NCI-H2227 treated with DMSO at 0.1 percent for 48 hours (cell line): Measurements from ENCODE around the gene TBL1X.
"Not testable (repeated sequence)": the region's sequence is repeated elsewhere in the genome, so short reads cannot be mapped to it uniquely, and the experiment has no call there.

Experiments used
- DNase-seq: peaks from one replicate; lab custom pipeline; 2025; lab: John Stamatoyannopoulos, UW

TBL1X gene

DNA sequence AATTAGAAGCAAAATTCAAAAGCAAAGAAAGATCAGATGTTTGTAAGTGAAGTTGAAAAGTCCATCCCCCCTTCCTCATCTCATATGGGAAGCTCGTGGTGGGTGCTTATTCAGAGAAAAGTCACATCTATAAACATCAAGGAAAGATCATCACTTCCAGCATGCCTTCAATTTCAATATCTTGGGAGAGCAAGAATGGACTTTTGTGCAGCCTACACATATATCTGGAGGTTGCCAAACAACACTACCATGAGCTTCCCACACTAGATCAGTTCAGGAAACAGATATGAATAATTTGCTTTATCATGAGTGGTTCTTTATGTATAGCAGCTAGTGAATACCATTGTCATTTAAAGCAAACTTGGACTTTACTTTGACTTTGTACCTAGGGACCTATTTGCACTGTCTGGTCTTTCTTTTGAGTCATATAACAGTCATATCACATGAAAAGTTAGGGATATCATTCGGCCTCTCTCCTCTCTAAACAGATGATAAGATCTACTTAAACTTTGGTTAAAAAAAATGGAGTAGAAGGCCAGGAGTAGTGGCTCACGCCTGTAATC lies 5.6 kb upstream of the TBL1X start:
- no peak for DNase-seq

DNA sequence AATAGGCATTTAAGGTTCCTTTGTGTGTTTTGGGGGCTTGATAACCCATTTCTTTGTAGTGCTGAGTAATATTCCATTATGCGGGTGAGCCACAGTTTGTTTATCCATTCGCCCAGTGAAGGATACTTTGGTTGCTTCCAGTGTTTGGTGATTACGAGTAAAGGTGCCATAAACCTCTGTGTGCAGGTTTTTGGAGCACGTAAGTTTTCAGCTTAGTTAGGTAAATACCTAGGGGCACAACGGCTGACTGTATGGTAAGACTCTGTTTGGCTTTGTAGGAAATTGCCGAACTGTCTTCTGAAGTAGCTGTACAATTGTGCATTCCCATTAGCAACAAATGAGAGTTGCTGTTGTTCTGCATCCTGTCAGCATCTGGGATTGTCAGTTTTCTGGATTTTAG lies 3.8 kb upstream of the TBL1X start:
- DNase-seq, result no peak

DNA sequence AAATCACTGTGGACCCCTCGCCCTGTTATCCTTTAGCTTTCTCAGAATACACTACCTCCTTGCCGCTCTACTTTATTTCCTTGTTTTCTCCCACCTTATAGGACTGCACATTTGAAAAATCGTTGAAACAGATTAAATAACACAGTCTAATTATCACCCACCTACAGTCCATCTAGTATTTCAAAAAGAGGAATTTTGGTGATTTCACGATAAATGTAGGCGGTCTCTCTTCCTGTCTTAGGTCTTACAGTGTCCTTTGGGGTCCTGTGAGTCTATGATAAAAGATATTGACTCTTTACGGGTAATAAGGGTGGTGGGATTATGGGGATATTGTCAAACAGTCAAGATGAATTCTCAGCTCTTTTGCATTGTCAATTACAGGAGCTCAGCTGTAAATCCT lies 2.4 kb upstream of the TBL1X start:
- no peak for DNase-seq

DNA sequence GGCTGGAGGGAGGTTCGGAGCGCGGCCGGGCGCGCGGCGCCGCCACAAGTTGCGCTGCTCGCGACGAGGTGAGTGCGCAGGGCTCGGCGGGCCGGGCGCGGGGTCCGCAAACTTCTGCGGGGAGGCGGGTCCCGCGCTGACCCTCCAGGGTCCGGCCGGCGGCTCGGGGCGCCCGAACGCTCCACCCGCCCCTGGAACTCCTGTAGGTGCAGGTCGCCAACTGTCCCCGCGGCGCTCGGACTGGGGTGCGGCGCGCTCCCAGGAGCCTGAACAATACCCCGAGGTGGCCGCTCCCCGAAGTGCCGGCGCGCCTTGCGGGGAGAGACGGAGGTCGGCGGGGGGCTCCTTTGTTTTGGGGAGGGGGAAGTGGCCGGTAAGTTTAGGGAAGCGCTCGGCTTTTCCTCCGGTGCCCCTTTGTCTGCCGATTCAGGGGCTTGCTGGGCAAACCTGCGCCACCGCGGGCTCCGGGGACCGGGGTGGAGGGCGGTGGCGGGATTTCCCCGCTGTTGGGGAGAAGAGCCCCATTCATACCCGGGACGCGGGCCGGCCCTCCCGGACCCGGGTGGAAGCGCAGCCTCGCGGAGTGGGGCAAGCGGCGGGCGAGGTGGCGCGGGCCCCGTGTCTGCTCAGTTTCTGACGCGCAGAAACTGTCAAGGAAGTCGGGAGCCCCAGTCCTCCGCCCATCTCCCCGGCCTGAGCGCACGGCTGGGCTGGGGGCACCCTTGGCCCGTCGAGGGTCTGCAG lies 694 bp downstream of the TBL1X start:
- DNase-seq, result no peak

DNA sequence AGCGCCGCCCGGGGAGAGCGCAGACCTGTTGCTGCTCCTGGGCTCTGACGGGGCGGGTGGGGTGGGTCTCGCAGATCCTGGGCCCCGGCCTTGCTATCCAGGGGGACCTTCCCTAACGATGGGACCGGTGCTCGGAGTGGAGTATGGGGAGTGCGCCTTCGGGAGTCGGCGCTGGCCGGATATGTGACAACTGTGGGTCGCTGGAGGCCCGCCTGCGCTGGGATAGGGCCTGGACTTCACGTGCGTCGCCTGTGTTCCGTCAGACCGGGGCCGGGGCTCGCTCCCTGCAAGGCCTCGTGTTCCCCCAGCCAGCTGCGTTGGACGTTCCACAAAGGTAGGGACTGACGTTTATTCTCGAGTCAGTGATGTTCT lies 1.3 kb downstream of the TBL1X start:
- DNase-seq, result no peak

DNA sequence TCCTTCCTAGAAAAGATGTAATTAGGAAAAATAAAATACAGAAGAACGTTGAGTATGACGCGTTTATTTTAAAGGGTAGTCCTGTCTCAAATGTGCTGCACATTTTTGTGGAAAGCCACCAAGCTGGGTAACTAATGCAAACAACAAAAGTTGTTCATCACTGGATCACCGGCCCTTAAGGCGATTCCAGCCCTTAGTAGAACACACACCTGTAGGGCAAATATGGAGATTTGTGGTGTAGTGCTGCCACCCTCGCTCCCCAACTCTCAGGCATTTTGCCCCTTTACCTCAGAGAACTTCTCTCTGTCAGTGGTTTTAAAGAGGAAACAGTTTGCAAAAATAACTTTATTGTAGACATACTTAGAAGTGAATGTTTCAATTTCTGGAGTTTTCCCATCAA lies 1.9 kb downstream of the TBL1X start:
- DNase-seq, result no peak

DNA sequence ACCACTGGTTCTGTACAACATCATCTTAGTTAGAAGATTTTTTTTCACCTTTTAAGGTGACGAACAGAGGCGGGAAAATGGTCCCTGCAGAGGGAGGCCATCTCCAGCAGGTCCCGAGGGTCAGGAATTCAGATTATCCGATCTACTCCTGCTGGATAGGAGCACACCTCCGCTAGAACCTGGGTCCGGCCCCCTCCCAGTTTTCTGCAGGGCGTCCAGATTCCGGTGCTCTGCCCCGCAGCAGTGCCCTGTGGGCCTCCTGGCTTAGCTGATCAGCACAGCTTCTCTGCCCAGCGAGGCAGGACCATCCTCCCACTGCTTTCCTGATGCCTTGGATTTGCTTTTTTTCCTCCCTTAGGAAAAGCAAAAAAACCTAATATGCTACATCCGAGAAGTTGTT lies 2.3 kb downstream of the TBL1X start:
- no peak for DNase-seq

DNA sequence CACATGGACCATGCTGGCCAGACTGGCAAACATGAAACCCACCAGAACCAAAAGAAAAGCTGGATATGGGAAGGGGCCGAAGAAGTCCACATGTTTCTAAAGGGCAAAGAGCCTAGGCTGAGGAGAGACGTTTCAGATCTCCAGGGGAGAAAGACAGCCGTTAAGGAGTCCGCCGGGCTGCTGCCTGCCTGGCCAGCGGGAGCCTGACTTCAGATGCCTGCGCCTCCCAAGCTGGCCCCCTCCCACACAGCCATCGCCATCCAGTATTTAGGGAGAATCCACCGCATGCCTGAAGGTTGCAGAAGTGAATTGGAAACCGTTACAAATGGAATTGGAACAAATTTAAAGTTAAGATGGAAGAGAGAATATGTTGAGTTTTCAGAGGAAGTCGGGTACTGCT lies 2.9 kb downstream of the TBL1X start:
- no peak for DNase-seq

DNA sequence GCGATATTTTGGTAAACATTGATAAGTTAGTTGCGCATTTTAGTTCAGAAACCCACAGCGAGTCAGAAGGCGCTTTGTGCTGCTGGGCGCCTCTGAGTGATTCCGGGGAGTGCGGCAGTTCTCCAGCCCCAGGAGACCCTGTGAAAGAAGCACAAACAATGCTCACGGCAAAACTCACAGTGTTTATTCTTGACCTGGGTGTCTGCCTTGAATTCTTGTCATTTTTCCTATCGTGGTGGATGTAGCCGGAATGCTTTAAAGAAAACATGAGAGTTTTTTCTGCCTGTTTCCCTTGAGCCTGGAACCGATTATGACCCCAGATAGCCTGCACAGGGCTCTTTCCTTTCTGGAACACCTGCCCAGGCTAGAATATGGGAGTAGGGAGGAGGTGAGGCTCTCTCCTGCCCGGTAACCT lies 6.7 kb downstream of the TBL1X start:
- no peak for DNase-seq

DNA sequence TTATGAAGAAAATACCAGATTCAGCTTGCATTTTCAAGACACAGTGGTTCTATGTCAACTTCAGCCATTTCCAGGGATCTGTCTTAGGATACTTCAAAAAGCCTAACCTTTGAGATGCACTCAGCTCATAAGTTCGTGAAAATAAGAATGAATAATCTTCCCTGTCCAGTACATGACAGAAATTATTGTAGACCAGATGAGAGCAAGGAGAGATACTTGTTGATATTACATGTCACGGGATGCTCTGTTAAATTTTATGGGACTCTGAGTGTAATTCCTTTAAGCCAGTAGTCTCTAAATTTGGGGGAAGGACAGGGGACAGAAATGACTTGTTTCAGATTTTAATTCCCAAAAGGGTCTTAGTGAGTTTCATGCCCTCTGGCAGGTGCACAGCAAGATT lies 8.8 kb downstream of the TBL1X start:
- DNase-seq, result no peak

DNA sequence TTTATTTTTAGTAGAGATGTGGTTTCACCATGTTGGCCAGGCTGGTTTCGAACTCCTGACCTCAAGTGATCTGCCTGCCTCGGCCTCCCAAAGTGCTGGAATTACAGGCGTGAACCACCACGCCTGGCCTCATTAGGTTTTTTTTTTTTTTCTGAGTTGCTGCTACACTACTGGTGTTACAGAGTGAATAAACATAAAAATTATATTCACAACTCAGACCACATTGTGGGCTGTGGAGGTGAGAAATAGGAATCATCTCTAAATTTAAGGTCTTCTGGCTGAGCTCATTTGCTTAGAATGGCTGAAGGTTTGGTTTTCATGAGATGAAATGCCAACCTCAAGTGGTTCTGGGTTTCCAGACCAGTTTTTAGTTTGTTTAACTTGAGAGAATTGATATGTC lies 10.6 kb downstream of the TBL1X start:
- not testable (repeated sequence) for DNase-seq

DNA sequence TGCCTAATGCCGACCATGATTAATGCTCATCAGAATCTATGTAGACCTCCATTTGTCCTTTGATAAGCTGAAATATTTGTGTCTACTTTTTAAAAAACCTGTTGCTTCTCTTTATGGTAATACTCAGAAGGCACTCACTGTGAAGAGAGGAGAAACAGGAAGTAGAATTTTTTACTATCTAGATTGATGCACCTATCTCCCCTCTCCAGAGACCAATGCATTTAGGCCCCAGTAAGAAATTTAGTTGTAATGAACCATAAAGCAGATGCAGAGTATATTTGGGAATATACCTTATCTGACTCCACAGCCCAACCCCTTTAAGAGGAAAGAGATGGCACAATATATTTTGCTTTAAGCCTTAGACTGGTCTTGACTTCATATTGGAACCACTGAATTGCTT lies 11.1 kb downstream of the TBL1X start:
- DNase-seq, result no peak

DNA sequence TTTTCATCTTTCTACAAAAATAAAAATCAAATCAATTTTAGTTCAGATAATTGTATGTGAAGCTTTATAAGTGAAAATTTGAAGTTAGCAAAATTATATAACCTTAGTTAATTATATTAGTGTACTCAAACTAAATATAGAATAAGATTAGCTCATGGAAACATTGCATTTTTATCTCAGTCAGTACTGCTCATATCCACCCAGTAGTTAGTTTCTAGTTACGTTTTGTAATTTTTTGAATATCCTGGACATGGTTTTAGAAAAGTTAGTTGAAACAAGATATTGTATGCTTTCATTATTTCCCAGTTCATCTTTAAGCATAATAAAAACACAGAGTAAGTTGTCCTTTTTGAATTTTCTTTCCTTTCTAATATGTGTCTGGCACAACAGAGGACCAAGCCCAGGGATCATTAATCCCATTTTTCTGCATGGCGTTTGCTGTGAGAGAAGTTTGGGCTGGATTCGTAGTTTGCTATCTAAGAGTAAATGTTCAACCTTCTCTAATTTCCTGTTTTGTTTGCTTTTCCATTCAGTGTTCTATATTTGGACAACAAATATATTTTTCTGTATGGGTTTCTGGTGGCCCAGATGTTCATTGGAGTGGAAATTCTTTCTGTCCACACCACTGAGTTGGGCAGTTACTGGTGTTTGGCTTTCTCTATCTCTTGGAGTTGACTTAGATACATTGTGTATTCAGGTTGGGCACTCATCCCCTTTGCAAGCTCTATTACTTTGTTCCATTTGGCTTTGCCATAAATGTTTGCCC lies 12.1 kb downstream of the TBL1X start:
- no peak for DNase-seq

DNA sequence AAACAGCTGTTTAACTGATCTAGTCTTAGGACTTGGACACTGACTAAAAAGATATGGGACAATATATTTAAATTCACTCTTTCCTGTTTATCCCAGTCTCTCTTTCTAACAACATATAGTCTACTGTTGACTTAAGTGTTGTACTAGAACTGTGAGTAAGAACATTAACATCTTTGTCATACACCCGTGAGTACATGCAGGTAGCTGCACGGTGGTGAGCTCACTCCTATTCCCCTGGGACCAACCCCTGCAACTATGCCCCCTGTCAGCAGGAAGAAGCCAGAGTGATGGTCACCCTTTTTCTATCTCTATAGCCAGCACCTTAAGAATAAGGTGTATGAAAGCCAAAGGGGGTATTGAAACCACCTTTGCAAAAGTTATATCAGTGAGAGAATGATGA lies 17.6 kb downstream of the TBL1X start:
- no peak for DNase-seq

DNA sequence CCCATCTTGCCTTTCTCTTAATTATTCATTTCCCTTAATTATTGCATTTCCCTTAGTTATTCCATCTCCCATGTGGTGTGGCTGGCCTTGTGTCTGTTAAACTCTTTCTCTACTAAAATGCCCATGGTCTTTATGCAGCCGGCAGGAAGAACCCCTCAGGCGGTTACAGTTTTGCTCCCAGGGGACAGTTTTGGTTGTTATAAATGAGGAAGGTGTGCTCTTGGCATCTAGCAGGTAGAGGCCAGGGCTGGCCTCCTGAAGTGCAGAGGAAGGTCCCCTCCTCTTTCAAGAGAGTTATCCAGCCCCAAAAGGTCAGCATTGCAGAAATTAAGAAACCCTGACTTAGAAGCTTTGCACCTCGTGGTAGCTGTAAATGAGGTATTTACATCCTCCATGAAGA lies 18.0 kb downstream of the TBL1X start:
- no peak for DNase-seq

DNA sequence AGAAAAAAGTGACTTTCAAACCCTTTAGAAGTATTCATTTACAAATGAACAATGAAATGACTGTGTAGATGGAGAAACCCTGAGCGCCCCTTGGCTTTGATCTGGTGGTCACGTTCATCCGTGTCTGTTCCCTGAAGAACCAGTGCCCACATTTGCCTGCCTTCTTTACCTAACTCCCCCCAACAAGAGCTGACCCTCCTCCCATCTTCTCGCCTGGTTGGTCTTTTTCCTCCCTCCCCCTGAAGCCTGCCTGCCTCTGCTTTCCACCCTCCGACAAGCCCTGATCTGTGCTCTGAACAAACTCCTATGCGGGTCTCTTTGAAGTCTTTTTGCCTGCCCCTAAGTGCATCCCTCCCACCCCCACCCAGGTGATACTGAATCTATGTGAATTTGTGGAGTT lies 18.5 kb downstream of the TBL1X start:
- no peak for DNase-seq

DNA sequence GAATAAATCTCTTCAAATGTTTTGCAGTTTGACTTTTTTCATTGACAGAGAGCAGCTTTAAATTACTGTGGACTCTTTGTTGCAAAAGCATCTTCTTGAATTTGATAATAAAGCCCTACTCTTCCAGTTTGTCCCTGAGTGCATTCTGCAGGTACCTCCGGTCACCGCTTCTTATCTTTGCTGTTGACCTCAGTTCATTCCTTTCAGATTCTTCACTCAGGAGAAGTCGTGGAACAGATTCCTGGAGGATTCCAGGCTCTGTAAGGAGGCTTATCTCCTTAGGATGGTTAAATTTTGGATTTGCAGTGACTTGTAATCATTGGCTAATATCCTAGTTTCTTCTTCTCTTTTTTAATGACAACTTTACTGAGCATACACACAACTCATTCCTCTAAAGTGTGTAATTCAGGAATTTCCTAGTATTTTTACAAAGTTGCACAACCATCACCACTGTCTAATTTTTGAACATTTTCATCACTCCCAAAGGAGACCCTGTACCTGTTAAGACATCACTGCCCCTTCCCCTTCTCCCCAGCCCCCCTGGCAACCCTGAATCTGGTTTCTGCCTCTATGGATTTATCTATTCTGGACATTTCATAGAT lies 22.0 kb downstream of the TBL1X start:
- DNase-seq, result no peak

DNA sequence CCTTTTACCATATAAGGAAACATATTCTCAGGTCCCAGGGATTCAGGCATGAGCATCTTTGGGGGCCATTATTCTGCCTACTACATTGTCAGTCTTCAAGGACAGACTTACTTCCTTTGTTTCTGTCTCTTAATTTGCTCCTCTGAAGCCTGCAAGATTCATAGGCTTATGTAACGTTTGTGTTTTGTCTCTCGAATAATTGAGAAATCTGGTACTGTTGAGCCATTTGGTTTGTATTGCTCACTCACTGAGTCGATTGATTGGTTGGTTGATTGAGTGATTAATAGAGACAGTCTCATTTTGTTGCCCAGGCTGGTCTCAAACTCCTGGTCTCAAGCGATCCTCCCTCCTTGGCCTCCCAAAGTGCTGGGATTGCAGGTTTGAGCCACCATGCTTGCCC lies 23.7 kb downstream of the TBL1X start:
- no peak for DNase-seq

DNA sequence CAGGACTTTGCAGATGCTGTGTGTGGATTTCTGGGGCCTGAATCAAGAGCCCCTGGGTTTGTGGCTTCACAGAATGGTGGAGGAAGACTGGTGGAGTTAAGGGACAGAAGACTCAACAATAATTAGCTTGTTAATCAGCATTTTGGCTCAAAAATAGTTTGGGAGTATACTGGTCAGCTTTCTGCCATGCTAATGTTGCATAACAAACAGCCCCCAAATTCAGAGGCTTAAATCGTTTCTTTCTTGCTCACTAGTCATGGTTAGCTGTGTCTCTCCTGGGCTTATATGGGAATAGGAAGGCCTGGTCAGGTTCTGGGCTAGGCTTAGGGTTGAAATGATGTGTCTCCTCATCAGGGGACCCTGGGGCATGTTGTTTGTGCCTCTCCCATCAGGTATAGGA lies 24.4 kb downstream of the TBL1X start:
- DNase-seq, result no peak

DNA sequence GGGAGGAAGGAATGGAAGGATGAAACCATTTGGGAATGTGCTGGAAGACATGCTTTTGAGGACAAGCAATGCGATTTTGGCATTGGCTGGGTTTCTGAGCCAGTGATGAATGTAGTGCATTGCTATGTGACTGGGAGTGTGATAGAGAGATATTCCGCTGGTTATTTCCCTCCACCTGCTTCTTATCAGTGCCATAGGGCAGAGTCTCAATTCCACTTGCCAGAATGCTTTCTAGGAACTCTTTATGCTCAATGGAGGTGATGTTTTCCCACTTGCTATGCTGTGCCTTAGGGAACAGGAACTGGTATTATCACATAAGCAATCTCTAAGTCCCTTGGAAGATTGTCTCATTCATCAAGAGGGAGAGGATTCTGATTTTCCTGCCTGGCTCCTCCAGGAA lies 28.0 kb downstream of the TBL1X start:
- DNase-seq, result no peak

DNA sequence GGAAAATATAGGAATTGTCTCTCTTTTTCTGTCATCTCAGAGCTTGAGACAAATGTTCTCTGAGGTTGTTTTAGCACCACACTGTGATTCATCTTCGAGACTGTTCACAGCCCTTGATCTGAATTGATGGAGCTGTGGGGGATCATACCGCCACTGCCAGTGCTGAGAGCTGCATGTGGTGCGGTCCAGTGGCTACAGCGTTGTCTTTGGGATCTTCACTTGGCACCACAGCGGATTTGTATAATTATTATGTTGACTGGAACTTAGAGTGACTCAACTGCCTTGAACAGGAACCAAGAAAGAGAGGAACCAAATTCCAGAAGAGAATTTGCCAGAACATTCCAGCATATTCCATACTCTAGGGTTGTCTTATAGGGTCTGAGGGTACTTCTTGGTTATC lies 29.1 kb downstream of the TBL1X start:
- DNase-seq, result no peak

DNA sequence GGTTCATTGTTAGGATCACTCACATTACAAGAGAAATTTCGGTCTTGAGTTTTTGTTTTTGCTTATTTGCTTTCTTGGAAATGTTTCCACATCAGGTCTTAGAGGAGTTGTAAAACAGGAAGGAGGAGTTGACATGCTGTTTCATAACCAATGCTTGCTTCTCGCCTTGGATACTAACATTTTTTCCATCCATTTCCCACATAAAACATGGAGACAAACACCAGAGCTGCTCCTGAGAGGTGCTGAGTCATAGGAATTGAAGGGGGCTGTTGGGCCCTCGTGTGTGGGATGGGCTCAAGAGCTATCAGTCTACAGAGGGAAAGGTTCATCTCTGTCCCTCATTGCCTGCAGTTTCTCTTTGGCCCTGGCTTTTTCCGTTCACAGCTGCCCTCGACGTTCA lies 29.9 kb downstream of the TBL1X start:
- DNase-seq, result no peak

DNA sequence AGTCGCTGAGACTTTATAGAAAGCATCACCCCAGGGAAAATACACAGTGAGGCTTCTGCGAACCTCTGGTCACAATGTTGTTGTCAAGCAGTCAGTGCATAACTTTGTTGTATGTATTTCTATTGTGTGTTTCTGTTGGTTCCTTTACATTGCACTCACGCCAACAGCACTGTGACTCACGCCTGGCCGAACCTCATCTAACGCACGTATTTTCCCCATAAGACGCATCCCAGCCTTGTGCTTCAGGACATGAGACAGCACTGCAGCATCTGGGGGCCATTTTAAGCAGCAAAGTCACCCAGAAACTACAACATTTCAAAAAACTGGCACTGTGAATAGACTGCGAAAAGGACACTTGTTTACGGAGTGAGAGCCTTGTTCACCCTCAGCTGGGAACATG lies 30.6 kb downstream of the TBL1X start:
- DNase-seq, result no peak
